Measurements from ENCODE around the gene HEATR3. TPM values are rescaled to one million over a fixed set of nuclear protein-coding genes. Genes with fewer than 3 reads are reported as not detected.
"Not testable (repeated sequence)": the region's sequence is repeated elsewhere in the genome, so short reads cannot be mapped to it uniquely, and the experiment has no call there.

The HEATR3 gene
- total RNA-seq, 2 donors from 2014 or later: 13.9 to 16.7 TPM

DNA sequence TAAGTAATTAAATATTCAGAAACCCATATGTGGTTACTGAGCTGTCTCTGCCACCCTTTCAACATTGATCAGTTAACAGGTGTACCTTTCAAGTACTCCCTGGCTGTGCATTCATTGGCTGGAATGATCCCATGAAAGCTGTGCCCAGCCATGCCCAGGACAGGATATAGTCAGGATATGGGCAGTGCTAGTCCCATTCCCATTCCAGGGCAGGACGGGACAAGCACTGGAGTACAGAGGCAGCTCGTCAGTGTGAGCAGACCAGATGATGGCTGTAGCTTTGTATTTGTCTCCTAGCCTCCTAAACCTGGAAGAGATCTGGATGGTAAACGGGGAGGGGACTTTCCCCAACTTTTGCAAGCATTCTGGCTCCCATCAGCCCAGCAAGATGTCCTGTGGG lies 22.5 kb downstream of the HEATR3 start:
- no peak for DNase-seq (ENCODE audit: low spot score)
- intact Hi-C loops (cut with DNase I): no loop called here

DNA sequence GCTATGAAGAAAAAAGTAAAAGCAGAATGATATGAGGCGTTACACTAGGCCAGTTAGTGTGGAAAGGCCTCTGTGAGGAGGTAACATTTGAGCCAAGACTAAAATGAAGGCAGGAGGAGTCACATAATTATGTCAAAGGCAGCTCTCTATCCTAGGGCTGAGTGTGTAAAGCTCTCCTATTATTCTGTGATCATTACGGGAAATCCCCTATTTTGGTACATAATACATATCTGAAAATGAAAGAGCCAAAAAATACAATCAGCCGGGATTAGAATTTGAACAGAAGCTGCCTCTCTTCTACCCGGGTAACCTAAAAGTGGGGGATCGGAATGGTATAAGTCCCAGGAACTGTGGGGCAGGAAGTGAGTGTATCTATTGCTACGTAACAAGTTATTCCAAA lies 27.1 kb downstream of the HEATR3 start:
- no peak for DNase-seq (ENCODE audit: low spot score)
- intact Hi-C loops (cut with DNase I): no loop called here

DNA sequence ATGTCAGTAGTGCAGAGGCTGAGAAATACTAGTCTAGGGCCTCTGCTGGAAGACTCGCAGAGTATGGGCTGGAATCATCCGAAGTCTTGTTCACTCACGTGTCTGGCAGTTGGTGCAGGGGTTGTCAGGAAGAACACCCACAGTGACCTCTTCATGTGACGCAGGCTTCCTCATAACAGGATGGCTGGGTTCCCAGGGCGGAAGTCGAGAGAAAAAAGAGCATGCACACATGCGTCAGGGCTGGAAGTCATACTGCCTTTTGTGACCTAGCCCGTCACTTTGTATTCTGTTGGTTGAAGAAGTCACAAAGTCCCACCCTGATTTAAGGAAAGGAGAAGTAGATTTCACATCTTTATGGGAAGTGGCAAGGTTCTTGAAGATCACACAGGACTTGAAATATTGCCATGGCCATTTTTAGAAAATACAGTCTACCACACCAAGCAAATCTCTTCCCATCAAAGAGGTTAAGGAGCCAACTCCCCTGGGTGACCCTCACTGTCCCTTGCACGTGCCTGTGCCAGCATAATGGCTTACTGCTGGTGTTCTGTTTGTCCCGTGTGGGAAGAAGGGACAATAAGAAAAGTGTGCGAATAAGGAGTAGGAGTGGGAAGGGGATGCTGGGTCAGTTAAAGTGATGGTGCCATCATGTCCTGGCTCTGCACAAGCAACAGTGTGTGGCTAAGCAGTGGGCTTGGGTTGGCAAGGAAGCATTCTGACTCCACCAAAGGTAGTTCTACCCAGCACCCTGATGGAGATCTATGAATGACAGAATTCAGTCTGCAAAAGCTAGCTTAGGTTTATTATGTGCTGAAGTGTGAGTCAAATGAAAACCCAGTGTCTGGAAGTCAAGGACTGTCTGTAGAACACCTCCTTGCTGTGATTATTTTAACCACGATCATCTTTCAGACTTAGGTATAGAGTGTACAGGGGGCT lies 28.1 kb downstream of the HEATR3 start:
- intact Hi-C loops (cut with DNase I): no loop called here
- peak; percentile 91 for DNase-seq (ENCODE audit: low spot score)

DNA sequence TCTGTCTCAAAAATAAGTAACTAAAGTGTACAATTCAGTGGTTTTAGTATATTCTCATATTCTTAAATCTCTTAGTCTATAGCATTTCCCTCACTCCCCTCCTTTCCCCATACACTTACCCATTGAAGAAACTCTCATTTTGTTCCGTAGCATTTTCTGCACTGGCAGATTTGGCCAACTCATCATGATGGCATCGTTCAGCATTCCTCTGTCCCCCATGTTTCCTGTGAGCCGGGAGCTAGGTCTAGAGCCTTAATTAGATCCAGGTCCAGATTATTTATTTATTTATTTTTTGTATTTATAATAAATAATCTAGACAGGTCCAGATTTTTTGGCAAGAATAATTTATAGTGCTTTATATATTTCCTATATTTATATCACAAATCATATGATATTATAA lies 31.0 kb downstream of the HEATR3 start:
- intact Hi-C loops (cut with DNase I): no loop called here
- no peak for DNase-seq (ENCODE audit: low spot score)

DNA sequence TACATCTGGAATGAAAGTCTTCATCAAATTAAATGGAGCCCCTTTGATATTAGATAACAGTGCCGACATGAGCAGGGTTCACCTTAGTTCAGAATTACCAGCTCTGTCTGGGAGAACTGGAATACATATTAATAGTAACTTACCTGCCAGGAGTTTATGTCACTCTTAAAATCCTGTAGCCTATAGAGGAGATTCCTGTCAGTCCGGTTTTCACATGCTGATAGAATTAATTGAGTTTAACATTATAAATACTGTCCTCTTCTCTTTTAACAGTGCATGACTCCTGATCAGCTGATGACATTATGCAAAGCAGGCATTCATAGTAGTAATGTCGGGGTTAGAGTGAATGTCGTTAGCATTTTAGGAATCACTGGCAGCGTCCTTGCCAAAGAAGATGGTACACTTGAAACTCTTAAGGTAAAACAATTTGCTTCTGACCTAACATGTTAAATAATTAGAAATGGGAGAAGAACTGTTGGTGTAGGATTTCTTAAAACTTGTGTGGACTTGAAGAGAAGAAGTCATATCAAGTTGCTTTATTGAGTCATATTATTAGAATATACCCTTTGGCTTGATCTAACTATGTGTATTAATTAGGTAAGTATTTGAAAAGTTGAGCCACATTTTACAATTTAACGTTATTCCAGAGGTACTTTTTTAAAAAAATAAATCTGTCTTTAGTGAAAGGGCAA lies 34.3 kb downstream of the HEATR3 start:
- intact Hi-C loops (cut with DNase I): no loop called here
- DNase-seq (ENCODE audit: low spot score): no peak

DNA sequence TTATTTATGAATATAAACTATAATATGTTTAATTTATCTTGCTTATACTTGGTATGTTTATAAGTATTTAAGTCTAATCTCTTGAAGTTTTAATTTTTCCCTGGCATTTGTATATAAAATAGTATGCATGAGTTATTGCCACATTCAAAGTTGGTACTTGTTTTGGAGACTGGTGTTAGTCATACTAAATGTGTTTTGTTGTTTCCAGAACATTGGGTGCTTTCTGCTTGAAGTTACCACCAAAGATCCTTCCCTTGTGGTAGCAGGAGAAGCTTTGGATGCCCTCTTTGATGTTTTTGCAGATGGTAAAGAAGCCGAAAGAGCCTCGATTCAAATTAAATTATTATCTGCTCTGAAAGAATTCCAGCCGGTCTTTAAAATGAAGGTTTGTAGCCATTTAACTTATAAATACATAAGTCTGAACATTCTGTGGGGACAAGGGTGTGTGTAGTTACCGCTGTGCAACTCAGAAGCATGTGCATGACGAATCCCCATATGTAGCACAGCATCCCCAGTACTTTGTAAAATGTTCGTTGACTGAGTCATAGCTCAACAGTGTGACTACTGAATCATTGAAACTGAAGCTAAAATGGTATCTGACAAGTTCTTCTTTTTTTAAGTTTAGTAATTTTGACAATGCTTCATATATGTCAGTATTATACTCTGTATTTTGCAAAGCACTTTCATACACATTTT lies 36.4 kb downstream of the HEATR3 start:
- intact Hi-C loops (cut with DNase I): no loop called here

DNA sequence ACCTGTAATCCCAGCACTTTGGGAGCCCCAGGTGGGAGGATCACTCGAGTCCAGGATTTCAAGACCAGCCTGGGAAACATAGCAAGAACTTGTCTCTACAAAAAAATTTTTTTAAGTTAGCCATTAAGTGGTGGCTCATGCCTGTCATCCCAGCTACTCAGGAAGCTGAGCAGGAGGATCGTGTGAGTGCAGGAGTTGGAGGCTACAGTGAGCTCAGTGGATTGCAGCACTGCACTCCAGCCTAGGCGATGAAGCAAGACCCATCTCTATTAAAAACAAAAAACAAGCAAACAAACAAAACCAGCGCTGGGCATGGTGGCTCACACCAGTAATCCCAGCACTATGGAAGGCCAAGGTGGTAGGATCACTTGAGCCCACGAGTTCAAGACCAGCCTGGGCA lies 38.0 kb downstream of the HEATR3 start:
- no peak for DNase-seq (ENCODE audit: low spot score)
- intact Hi-C loops (cut with DNase I): no loop called here

More for the DNA sequence above, 36.4 kb downstream of the HEATR3 start:
- no peak for DNase-seq (ENCODE audit: low spot score)

DNA sequence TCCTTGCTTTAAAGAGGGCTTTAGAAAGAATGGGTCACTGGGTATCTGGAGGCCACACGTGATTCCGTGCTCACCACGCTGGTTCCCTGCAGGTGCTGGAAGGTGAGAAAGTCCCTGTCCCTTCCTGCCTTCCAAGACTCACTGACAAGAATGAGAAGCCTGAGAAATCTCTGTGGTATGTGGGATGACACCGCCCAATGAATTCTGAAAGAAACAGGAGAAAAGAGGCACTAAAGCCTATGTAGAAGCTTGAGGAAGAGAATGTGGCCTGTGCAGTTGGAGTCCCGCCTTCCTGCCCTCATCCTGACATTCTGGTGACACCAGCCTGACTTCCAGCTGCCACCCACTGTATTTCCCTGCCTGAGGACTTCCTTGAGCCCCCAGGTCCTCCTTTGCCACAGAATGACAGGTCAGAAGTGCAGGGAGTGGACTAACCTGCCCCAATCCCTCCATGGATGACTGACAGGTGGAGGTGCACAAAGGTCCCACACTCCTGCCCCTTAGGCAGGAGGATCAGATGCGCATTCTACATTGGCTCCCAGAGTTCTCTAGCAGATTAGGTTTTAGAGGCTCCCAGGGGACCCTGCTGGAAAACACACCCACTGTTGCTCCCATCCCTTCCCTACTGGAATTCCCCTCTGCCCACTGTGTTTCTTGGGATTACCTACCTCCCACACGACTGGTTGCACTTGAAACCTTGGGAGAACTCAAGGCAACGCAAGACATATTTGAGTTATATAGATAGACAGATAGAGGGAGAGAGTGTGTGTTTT lies 48.8 kb downstream of the HEATR3 start:
- intact Hi-C loops (cut with DNase I): no loop called here
- no peak for DNase-seq (ENCODE audit: low spot score)

DNA sequence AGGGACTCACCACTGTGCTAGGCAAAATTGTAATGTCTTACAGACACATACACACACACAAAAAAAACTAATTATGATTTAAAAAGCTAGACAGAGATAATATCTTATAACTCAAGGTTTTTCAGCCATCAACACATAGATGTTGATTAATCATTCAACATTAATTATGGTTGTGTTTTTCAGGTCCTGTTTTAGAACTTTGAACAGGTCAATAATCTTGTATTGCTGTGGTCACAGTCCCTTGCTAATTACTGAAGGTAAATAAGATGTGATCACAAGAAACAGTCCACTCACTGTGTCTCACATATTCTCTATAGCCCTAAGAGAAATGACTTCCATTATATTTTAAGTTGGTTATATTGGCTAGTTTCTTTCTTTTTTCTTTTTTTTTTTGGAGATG lies 54.9 kb downstream of the HEATR3 start:
- no peak for DNase-seq (ENCODE audit: low spot score)
- intact Hi-C loops (cut with DNase I): no loop called here

DNA sequence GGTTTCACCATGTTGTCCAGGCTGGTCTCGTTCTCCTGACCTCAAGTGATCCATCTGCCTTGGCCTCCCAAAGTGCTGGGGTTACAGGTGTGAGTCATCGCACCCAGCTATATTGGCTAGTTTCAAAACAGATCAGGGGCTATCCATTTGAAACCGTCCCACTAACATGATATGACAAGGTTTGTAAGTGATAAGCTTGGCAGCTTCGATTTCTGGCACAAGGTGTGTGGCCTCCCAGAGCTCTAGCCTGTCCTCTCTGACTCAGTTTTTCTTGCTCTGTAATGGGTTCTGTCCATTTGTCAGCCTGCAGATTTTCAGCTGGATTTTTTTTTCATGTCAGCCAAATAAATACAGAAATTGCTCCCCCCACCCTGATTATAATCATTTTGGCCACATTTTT lies 55.5 kb downstream of the HEATR3 start:
- intact Hi-C loops (cut with DNase I): no loop called here
- DNase-seq (ENCODE audit: low spot score): no peak

DNA sequence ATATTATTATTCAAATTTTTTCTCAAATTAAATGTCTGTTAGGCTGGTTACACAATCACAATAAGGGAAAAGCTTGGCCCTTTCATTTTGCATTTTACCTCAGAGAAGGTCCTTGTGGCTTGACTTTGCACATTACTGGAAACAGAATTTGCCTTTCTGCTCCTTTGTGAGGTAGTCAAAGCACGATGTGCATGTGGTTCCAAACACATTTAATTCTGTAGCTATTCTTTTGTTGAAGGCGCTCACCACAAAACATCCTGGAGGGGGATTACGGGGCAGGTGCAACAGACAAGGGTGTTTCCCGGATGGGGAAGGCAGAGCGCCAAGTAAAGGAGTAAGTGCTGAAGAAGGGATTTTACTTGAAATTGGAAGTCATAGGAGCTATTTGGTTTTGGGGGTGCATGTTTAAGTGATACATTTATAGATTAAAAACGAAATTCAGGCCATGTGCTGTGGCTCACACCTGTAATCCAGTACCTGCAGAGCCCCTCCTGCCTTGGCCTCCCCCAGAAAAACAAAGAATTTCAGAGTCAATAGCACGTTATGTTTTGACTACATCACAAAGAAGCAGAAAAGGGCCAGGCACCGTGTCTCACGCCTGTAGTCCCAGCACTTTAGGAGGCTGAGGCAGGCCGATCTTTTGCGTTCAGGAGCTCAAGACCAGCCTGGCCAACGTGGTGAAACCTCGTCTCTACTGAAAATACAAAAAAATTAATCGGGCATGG lies 56.1 kb downstream of the HEATR3 start:
- DNase-seq (ENCODE audit: low spot score): no peak
- intact Hi-C loops (cut with DNase I): no loop called here

DNA sequence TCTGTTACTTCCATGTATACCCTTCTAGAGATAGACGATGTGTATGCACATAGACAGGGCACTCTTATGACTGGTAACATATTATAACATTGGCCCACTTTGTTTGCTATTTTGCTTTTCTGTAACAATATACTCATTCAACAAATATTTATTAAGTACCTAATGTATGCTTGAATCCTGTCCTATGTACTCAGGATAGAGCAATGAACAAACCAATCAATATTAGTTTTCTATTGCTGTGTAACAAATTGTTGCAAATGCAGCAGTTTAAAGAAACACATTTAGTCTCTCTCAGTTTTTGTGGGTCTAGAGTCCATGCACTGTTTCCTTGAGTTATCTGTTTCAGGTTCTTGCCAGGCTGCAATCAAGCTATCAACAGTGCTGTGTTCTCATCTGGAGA lies 57.6 kb downstream of the HEATR3 start:
- intact Hi-C loops (cut with DNase I): no loop called here
- no peak for DNase-seq (ENCODE audit: low spot score)

DNA sequence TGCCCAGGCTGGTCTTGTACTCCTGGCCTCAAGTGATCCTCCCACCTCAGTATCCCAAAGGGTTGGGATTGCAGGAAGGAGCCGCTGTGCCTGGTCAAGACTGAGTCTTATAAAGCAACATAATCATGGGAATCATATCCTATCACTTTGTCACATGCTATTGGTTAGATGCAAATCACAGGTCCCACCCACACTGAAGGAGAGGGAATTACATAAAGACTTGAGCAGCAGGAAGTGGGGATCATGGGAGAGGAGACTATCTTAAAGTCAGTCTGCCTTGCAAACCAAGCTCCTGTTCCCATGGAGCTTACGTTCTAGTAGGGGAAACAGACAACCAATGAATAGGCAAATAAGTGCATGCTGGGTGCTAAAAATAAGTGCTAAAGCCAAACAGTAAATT lies 59.0 kb downstream of the HEATR3 start:
- intact Hi-C loops (cut with DNase I): no loop called here
- DNase-seq (ENCODE audit: low spot score): no peak

DNA sequence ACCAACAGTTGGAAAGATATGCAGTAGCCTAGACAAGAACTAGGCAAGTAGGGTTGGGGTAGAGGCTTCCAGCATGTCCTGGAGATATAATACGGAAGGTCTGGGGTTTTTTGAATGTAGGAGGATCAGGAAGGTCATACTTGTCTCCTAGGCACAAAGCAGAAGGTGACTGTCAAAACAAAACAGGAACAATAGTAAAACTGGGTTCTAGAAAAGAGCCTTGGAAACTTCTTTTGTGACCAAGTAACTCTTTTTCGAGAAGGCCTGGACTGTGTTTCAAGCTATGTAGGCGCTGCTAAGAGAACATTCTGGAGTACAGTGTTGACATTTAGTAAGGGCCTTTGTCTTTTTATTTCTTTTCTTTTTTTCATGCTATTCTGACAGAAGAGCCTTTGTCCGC lies 60.4 kb downstream of the HEATR3 start:
- intact Hi-C loops (cut with DNase I): no loop called here
- DNase-seq (ENCODE audit: low spot score): no peak

DNA sequence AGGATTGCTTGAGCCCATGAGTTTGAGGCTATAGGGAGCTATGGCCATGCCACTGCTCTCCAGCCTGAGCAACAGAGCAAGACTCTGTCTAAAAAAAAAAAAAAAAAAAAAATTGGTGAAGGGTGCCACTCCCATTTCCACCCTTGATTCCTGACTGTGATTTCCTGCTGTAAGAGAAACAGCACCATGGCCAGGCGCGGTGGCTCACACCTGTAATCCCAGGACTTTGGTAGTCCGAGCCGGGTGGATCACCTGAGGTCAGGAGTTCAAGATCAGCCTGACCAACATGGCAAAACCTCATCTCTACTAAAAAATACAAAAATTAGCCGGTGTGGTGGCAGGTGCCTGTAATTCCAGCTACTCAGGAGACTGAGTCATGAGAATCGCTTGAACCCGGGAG lies 66.8 kb downstream of the HEATR3 start:
- intact Hi-C loops (cut with DNase I); DNase-seq (ENCODE audit: low spot score): not testable (repeated sequence)

DNA sequence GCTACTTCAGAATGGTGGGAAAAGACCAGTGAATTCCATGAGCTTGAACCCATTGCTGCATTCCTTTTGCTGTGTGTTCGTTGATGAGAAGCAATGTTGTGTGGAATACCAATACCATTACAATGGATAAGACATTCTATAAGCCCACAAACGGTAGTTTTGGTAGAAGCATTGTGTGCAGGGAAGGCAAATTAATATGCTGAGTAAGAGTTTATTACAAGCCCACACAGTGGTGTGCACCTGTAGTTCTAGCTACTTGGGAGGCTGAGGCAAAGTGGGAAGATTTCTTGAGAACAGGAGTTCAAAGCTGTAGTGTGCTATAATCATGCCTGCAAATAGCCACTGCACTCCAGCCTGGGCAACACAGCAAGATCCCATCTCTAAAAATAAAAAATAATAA lies 67.4 kb downstream of the HEATR3 start:
- intact Hi-C loops (cut with DNase I): no loop called here

DNA sequence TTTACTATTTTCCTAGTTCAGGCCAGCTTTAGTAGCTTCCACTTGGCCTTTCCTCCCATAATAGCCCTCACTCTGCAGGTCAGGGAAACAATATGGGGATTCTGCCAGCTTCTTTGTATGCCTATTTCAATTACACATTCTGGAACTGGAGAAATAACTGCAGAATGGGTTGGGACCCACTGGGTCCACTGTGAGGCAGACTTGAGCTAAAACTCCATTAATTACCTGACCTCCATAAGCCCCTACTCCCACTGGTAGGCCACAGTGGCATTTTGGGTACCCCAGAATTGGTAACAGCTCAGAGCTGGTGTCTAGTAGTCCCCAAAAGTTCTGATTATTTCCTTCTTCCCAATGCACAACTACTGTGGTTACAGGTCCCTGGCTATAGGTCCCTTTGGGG lies 70.6 kb downstream of the HEATR3 start:
- DNase-seq (ENCODE audit: low spot score): no peak
- intact Hi-C loops (cut with DNase I): no loop called here

More for the DNA sequence above, 67.4 kb downstream of the HEATR3 start:
- no peak for DNase-seq (ENCODE audit: low spot score)

DNA sequence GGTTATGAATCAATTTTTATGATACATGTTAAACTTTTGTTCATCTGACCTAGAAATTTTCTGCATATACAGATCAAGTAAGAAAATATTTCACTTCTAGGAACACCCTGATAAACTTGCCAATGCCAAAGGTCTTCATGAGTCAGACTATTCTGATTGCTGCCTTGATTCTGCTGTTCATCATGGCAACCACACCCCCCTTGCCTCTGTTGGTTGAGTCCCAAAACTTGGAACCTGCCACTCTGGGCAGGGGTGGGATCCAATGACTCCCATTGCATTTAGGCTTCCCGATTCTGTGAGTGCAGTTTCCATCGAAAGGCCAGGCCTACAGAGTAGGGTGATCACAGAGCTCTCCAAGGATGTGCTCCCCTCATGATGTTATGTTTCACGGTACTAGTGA lies 71.5 kb downstream of the HEATR3 start:
- intact Hi-C loops (cut with DNase I): no loop called here
- no peak for DNase-seq (ENCODE audit: low spot score)

DNA sequence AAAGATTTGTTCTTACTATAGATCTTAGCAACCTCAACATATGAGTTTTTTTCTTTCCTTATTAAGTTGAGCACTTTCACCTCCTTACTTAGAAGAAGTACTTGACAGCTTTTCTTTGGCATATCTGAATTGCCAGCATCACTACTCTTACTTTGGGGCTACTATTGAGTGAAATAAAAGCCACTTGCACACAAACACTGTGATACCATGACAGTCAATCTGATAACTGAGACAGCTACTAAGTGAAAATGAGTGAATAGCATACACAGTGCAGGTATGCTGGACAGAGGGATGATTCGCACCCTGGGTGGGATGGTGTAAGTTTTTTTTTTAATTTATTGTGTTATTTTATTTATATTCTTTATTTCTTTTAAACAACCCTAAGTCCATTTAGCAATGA lies 73.8 kb downstream of the HEATR3 start:
- DNase-seq (ENCODE audit: low spot score): no peak
- intact Hi-C loops (cut with DNase I): no loop called here
